Urothelium cell line (cell line): Measurements from ENCODE around the gene TAMALIN.
"Not testable (repeated sequence)": the region's sequence is repeated elsewhere in the genome, so short reads cannot be mapped to it uniquely, and the experiment has no call there.

Source experiments
- DNase-seq: peaks from one replicate; pipeline ENCODE4 v3.0.0; 2011; ENCODE audit warnings: low spot score, mixed read lengths
- FAIRE-seq: peaks from 2 replicates; lab custom pipeline; 2011; peaks lifted over from hg19 to GRCh38; lab: Jason Lieb, UNC

Gene TAMALIN

DNA sequence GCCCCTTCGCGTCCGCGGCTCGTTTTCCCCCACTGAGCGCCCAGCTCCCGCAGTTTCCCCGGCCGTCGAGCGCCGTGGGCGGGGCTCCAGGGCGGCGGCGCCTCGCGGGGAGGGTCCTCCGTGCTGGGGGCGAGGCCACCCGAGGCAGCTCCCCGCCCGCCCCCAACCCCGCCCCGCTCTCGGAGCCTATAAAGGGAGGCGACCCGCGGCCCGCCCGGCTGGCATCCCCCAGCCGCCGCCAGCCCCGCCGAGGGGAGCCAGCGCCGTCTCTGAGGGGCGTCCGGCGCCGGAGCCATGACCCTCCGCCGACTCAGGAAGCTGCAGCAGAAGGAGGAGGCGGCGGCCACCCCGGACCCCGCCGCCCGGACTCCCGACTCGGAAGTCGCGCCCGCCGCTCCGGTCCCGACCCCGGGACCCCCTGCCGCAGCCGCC lies at the start of gene TAMALIN:
TSS of gene TAMALIN (plus strand) at position 221 of the 432 bp plus-strand sequence. CDS start at position 295, 74 bp downstream.
- DNase-seq: peak; percentile 80
- FAIRE-seq: no peak

DNA sequence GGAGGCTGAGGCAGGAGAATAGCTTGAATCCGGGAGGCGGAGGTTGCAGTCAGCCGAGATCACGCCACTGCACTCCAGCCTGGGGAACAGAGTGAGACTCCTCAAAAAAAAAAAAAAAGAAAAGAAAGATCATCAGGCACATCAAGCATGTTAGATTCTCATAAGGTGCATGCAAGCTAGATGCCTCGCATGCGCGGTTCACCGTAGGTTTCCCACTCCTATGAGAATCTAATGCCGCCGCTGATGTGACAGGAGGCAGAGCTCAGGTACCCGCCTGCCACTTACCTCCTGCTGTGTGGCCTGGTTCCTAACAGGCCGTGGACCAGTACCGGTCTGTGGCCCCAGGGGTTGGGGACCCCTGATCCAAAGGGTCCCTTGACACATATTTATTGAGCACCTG lies 48.2 kb upstream of the TAMALIN start:
- FAIRE-seq (no peak), DNase-seq (no peak)

GRCh38 chr12:51959211-51959610 lies 47.5 kb upstream of the TAMALIN start:
- no peak for DNase-seq
- no peak for FAIRE-seq

DNA sequence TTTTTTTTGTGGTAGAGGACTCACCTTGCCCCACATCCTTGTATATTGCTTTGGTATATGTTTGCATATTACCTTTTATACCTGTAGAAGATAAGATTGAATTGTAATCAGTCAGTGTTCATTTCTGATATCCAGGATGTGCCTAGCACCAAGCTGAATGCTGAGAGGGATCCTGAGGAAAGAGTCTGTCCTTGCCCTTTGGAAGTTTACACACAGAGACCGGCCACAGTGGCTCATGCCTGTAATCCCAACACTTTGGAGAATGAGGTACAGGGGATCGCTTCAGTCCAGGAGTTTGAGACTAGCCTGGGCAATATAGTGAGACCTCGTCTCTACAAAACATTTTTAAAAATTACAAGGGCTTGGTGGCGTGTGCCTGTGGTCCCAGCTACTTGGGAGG lies 46.8 kb upstream of the TAMALIN start:
- FAIRE-seq: no peak
- no peak for DNase-seq

DNA sequence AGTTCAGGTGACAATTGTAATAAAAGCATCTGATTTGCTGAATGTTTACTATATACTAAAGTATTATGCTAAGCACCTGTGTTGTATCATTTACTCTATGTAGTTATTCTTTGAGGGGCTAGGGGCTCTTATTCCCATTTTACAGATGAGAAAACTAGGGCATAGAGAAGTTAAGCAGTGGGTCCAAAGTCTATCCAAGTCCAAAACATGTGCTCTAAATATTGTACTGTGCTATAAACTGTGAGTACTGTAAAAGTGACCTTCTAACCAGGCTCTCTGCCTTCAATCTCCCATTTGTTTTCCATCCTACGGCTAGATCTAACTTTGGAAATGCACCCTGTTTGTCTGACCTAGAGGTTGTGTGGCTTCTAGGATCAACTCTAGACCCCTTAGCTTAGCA lies 46.3 kb upstream of the TAMALIN start:
- DNase-seq (no peak), FAIRE-seq (no peak)

DNA sequence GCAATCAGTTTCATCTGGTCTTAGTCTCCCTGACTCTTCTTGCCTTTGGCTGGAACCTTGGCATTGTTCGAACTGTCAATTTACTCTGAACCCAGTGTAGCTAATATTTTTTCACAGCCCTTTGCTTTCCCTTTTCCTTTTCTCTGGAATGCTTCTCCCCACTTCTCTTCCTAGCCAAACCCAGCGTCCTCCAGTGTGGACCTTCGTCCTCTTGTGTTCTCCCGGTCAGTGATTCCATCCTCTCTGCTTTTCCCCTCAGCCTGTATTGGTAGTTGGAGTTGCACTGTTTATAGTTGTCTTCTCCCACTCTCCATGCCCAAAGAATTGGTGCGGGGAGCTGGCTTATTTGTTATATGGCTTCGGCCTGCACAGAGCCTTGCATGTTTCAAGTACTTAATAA lies 45.9 kb upstream of the TAMALIN start:
- FAIRE-seq: no peak
- no peak for DNase-seq

GRCh38 chr12:51961834-51962233 lies 44.9 kb upstream of the TAMALIN start:
- no peak for FAIRE-seq
- peak; percentile 21 for DNase-seq

DNA sequence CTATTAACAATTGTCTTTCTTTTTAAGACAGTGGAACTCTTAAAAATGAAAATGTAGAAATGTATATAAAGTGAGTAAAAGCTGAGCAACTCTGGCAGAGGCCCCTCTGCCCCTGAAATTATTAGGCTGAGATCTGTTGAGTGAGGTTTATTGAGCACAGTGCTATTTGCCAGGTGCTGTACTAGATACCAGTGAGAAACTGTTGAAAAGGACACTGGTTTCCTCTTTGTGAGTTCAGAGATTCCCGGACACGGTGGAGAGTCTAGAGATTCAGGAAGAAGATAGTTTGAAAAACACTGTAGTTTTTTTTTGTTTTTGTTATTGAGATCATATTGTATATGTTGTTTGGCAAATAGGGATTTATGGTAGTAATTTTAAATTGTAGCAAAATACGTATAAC lies 44.0 kb upstream of the TAMALIN start:
- no peak for DNase-seq
- no peak for FAIRE-seq

- DNase-seq: no peak
Observed at GRCh38 chr12:51963477-51963876, 43.3 kb upstream of the TAMALIN start.

GRCh38 chr12:51969643-51970042 lies 37.1 kb upstream of the TAMALIN start:
- no peak for DNase-seq
- no peak for FAIRE-seq

More at GRCh38 chr12:51963477-51963876, 43.3 kb upstream of the TAMALIN start:
- no peak for FAIRE-seq

DNA sequence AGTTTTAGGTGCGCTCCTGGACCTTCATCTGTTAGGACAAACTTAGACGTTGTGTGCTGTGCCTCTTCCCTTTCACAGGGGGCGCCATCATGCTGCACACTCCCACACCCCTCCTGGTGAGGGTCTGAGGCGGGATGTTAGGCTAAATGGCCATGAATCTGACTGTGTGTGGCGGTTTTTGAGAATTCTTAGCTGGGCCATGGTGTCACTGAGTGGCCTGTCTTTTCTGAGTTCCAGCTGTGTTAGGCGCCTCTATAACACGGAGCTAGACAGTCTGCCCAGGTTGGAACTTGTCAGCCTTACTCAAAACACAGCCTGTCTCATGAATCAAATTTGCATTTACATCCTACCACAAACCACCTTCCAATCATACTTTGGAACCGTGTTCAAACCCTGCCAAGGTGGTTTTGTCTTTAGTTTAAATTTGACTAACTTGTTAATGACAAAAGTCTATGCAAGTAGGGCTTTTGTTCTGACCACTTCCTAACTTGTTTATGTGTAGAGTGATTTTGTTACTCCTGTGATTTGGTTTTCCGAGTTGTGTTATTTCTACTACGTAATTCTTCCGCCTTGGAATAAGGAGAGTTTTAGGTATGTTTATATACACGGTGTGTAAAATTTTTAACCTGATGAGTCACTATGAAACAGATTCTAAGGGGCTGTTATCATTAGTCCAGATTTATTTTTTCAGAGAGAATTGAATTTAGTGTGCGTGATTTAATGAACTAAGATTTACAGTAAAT lies 35.7 kb upstream of the TAMALIN start:
- FAIRE-seq: no peak
- peak; percentile 30 for DNase-seq

- DNase-seq: no peak
- no peak for FAIRE-seq
Observed at GRCh38 chr12:51971679-51972421, 34.9 kb upstream of the TAMALIN start.

DNA sequence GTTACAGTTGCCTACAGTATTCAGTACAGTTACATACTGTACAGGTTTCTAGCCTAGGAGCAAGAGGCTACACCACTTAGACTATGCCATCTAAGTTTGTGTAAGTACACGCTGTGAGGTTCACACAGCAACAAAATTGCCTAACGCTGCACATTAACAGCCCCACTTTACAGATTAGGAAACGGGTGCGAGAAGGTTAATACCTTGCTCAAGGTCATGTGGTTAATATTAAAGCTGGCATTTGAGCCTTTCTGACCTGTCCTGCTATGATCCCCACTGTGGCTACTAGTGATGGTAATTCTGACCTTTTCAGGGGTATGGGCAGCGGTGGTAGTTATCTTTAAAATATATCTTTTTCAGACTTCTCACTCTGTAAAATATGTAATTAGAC lies 34.3 kb upstream of the TAMALIN start:
- no peak for DNase-seq

GRCh38 chr12:51972849-51973273 lies 33.9 kb upstream of the TAMALIN start:
- FAIRE-seq: no peak

More for the DNA sequence above, 34.3 kb upstream of the TAMALIN start:
- no peak for FAIRE-seq

GRCh38 chr12:51973560-51973959 lies 33.2 kb upstream of the TAMALIN start:
- DNase-seq (no peak), FAIRE-seq (no peak)

More at GRCh38 chr12:51972849-51973273, 33.9 kb upstream of the TAMALIN start:
- DNase-seq: no peak

DNA sequence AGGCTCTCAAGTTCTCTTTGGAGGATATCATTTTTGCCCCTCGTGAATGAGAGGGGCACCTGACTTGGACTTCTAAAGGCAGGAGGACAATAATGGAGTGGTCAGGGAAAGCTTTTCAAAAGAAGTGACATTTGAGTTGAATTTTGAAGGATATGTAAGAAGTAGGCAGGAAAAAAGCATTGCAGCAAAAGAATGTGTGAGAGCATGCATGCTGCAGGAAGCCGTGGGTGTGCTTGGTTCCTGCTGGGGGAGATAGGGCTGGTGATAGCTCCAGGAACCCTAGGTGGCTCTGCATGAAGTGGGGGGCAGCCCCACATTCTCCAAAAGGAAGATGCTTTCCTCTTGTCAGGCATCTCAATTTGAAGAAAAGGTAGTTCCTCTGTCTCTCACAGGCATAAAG lies 32.1 kb upstream of the TAMALIN start:
- DNase-seq: no peak
- FAIRE-seq: no peak

DNA sequence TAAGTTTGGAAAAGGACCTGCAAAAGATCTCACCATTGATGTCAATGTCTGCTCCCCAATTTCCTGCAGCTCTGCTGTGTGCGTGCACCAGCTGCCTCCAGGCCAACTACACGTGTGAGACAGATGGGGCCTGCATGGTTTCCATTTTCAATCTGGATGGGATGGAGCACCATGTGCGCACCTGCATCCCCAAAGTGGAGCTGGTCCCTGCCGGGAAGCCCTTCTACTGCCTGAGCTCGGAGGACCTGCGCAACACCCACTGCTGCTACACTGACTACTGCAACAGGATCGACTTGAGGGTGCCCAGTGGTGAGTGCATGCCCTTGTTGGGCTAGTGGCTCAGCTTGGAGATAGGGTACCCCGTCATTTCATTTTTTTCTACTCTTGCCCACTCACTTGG lies 31.6 kb upstream of the TAMALIN start:
- no peak for FAIRE-seq

GRCh38 chr12:51976376-51977160 lies 30.2 kb upstream of the TAMALIN start:
- FAIRE-seq (no peak), DNase-seq (no peak)

More for the DNA sequence above, 31.6 kb upstream of the TAMALIN start:
- DNase-seq: no peak

- DNase-seq (no peak), FAIRE-seq (no peak)
Observed at GRCh38 chr12:51977320-51977753, 29.4 kb upstream of the TAMALIN start.

DNA sequence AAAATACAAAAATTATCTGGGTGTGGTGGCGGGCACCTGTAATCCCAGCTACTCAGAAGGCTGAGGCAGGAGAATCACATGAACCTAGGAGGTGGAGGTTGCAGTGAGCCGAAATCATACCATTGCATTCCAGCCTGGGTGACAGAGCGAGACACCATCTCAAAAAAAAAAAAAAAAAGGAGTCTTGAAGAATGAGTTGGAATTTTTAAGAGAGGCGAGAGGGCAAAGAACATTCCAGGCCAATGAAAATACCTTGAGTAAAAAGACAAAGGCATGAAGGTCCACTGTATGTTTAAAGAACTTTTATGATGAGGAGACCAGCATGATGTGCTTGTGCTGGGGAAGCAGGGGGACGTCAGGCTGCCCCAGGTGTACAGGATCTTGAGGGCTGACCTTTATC lies 27.4 kb upstream of the TAMALIN start:
- not testable (repeated sequence) for FAIRE-seq, DNase-seq
